HG03521 (cell line): Measurements from ENCODE around the gene GIPC3.

ENCODE experiments used
- ATAC-seq: cut with Tn5 transposase; IDR thresholded peaks from one replicate; pipeline ENCODE4 v1.9.1; 2021; ENCODE audit warnings: mild to moderate bottlenecking, moderate library complexity; ENCODE audit not compliant: unreplicated experiment

The GIPC3 gene

GRCh38 chr19:3604227-3604986 is 19.1 kb downstream of the GIPC3 start:
- no peak for ATAC-seq

GRCh38 chr19:3604987-3605343 is 19.7 kb downstream of the GIPC3 start:
- ATAC-seq: no peak

GRCh38 chr19:3605361-3605760 is 20.1 kb downstream of the GIPC3 start:
- ATAC-seq: no peak

GRCh38 chr19:3605770-3606169 is 20.5 kb downstream of the GIPC3 start:
- no peak for ATAC-seq

- ATAC-seq: no peak
Observed at GRCh38 chr19:3606174-3606689, 21.0 kb downstream of the GIPC3 start.

- ATAC-seq: no peak
Observed at GRCh38 chr19:3606690-3607289, 21.5 kb downstream of the GIPC3 start, which contains the start of gene TBXA2R. TBXA2R (minus strand) TSS chr19:3606875; CDS start chr19:3600634, 6,241 bp downstream.

GRCh38 chr19:3607303-3608078 is 22.2 kb downstream of the GIPC3 start:
- ATAC-seq: no peak

- no peak for ATAC-seq
Observed at GRCh38 chr19:3608079-3608641, 22.9 kb downstream of the GIPC3 start.

GRCh38 chr19:3608750-3609322 is 23.6 kb downstream of the GIPC3 start:
- no peak for ATAC-seq

- no peak for ATAC-seq
Observed at GRCh38 chr19:3609779-3610719, 24.8 kb downstream of the GIPC3 start.

GRCh38 chr19:3610745-3611717 is 25.8 kb downstream of the GIPC3 start:
- no peak for ATAC-seq

- no peak for ATAC-seq
Observed at GRCh38 chr19:3611841-3612240, 26.6 kb downstream of the GIPC3 start.

- no peak for ATAC-seq
Observed at GRCh38 chr19:3612330-3612729, 27.1 kb downstream of the GIPC3 start.

- no peak for ATAC-seq
Observed at GRCh38 chr19:3612901-3613741, 27.8 kb downstream of the GIPC3 start.

GRCh38 chr19:3613818-3614661 is 28.8 kb downstream of the GIPC3 start:
- no peak for ATAC-seq

GRCh38 chr19:3614858-3615505 is 29.7 kb downstream of the GIPC3 start:
- no peak for ATAC-seq
